NCI-H2227 (cell line): ENCODE data around the gene TEX13B.

Source experiments
- DNase-seq: peaks from one replicate; lab custom pipeline; 2025; ENCODE audit not compliant: unreplicated experiment; lab: John Stamatoyannopoulos, UW

The TEX13B gene

GRCh38 chrX:107940095-107940494 is 42.1 kb downstream of the TEX13B start:
- DNase-seq = no peak

DNA sequence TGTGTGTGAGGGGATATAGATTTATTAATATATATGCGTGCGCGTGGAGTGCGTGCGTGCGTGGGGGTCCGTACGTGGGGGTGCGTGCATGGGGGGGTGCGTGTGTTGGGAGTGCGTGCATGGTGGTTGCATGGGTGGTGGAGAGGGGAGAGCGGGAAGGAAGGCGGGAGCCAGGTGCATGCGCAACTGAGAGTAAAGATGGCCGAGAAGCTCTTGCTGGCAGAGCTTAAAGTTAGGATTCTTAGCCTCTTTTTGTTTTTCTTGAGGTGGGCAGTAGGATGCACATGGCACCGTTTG is 45.8 kb downstream of the TEX13B start:
- DNase-seq = peak; percentile 7

GRCh38 chrX:107935664-107936433 is 46.3 kb downstream of the TEX13B start:
- peak; percentile 33 for DNase-seq

GRCh38 chrX:107935200-107935599 is 47.0 kb downstream of the TEX13B start:
- DNase-seq = peak; percentile 20

DNA sequence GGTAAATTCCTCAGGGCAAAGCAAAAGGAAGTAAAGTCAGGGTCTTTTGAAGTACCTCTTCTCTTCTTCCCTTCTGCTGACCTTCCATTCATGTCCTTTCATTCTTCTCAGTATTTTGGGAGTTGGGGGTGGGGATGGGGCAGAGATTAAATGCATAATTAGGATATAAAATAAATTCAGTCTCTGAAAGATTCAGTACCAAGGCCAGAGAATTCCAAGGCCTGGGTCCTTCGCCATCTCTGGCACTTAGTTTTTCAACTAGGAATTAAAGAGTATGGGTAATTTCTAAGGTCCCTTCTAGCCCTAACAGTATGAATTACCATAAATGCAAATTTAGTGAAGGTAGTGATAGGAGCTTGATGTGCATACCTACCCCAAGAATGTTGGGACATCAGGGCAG is 47.9 kb downstream of the TEX13B start:
- no peak for DNase-seq
